ENCODE data around the gene IKZF5. TPM values are rescaled to one million over a fixed set of nuclear protein-coding genes. Genes with fewer than 3 reads are reported as not detected.

Gene IKZF5
- total and polyA plus RNA-seq, 9 donors = 8.2 to 28.6 (median 18.2) TPM

GRCh38 chr10:122993797-122994336 lies 14.7 kb downstream of the IKZF5 start:
- Histone ChIP-seq H3K36me3 (no peaks in the 10 kb centered on the region), H3K4me1 (ENCODE audit: insufficient read depth) (peaks cover 2% of the 10 kb centered on the region), H3K27me3 (no peaks in the 10 kb centered on the region), H3K4me3 (no peak overlapping the region), H3K27ac (no peak overlapping the region), H3K9me3 (no peaks in the 10 kb centered on the region)
- no peak for DNase-seq
- WGBS, 3 donors = 88 to 96% (median 92%) methylated on average over 6 of the region's 6 CpGs
- no peak for TF ChIP-seq POLR2A (IDR thresholded peaks at IDR 0.05)
- TF ChIP-seq EP300 (IDR thresholded peaks at IDR 0.05) = no peak
- TF ChIP-seq, protein P1, sequence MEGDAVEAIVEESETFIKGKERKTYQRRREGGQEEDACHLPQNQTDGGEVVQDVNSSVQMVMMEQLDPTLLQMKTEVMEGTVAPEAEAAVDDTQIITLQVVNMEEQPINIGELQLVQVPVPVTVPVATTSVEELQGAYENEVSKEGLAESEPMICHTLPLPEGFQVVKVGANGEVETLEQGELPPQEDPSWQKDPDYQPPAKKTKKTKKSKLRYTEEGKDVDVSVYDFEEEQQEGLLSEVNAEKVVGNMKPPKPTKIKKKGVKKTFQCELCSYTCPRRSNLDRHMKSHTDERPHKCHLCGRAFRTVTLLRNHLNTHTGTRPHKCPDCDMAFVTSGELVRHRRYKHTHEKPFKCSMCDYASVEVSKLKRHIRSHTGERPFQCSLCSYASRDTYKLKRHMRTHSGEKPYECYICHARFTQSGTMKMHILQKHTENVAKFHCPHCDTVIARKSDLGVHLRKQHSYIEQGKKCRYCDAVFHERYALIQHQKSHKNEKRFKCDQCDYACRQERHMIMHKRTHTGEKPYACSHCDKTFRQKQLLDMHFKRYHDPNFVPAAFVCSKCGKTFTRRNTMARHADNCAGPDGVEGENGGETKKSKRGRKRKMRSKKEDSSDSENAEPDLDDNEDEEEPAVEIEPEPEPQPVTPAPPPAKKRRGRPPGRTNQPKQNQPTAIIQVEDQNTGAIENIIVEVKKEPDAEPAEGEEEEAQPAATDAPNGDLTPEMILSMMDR (IDR thresholded peaks at IDR 0.05) = no peak
- intact Hi-C loops (cut with DNase I) = no loop called here

DNA sequence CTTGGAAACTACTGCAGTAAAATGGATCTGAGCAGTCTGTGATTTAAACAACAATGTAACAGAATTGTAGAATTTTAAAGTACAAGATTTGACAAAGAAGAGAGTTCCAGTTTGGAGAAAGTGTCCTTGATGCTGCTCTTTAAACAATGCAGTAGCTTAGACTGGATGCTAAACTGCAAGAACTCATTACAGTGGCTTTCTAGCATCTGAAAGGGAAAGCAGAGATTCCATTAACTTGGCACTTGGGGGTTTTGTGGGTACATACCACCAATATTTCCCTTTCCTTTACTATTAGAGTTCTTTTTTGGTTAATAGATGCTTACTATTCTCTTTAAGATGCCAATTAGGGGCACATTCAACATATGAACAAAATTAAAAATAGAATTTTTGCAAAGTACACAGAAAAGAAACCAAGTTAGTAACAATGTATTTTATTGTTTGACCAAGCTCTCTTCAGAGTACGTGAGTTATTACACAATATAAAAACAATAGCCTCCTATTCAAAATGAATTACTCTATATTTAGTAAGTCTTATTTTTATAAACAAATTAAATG lies 16.5 kb downstream of the IKZF5 start:
- Histone ChIP-seq H3K4me1 (ENCODE audit: insufficient read depth) (no peaks in the 10 kb centered on the region), H3K27me3 (no peaks in the 10 kb centered on the region), H3K4me3 (no peak overlapping the region), H3K36me3 (no peaks in the 10 kb centered on the region), H3K9me3 (no peaks in the 10 kb centered on the region), H3K27ac (no peak overlapping the region)
- WGBS, 3 donors = 76 to 90% (median 86%) methylated on average over 1 of the region's 1 CpG
- no peak for TF ChIP-seq EP300 (IDR thresholded peaks at IDR 0.05)
- TF ChIP-seq, protein P1 (IDR thresholded peaks at IDR 0.05) = no peak
- TF ChIP-seq POLR2A (IDR thresholded peaks at IDR 0.05) = no peak
- intact Hi-C loops (cut with DNase I) = no loop called here
- DNase-seq = no peak

- 77 to 80% (median 77%) methylated on average over 5 of the region's 5 CpGs for WGBS, 3 donors
- intact Hi-C loops (cut with DNase I) = no loop called here
- H3K27ac ChIP-seq = no peak overlapping the region
- H3K4me3 ChIP-seq = no peak overlapping the region
- H3K36me3 ChIP-seq = no peaks in the 10 kb centered on the region
- DNase-seq = no peak
- H3K9me3 ChIP-seq = no peaks in the 10 kb centered on the region
- H3K27me3 ChIP-seq = no peaks in the 10 kb centered on the region
- H3K4me1 ChIP-seq (ENCODE audit: insufficient read depth) = no peaks in the 10 kb centered on the region
- no peak for TF ChIP-seq POLR2A (IDR thresholded peaks at IDR 0.05)
- TF ChIP-seq, protein P1 (IDR thresholded peaks at IDR 0.05) = no peak
- no peak for TF ChIP-seq EP300 (IDR thresholded peaks at IDR 0.05)
These were observed 18.3 kb downstream of the IKZF5 start for GRCh38 chr10:122990278-122990677.

DNA sequence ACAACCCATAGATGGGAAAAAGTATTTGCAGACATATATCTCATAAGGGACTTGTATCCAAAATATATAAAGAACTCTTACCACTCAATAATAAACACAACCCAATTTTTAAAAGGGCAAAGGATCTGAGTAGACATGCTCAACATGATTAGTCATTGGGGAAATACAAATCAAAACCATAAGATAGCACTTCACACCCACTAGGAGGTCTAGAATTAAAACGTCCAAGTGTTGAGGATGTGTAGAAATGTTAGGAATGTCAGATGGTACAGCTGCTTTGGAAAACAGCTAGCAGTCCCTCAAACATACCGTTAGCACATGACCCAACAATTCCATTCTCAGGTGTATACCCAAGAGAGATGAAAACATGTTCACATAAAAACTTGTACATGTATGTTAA lies 20.1 kb downstream of the IKZF5 start:
- WGBS, 3 donors = 59 to 78% (median 66%) methylated on average over 2 of the region's 2 CpGs
- H3K4me1 ChIP-seq (ENCODE audit: insufficient read depth) = no peaks in the 10 kb centered on the region
- H3K9me3 ChIP-seq = no peaks in the 10 kb centered on the region
- H3K36me3 ChIP-seq = no peaks in the 10 kb centered on the region
- H3K27ac ChIP-seq = no peak overlapping the region
- intact Hi-C loops (cut with DNase I) = no loop called here
- no peak for TF ChIP-seq POLR2A (IDR thresholded peaks at IDR 0.05)
- no peak for TF ChIP-seq EP300 (IDR thresholded peaks at IDR 0.05)
- TF ChIP-seq, protein P1 (IDR thresholded peaks at IDR 0.05) = no peak
- H3K4me3 ChIP-seq = no peak overlapping the region
- DNase-seq = no peak
- H3K27me3 ChIP-seq = no peaks in the 10 kb centered on the region
